Stimulated activated naive CD8-positive, alpha-beta T cell treated with anti-CD3 and anti-CD28 coated beads, Interleukin-15, Interleukin-2, amounts not matched to agents 100 ng/mL and 50 ng/mL, for 24 hours (primary cell): ENCODE measurements around the gene PLBD2.
A peak's percentile ranks its signal among the peaks of the same experiment; 100 is the strongest.

Experiments used
- H3K27ac Mint-ChIP-seq: one replicate; pipeline ENCODE4 v1.8.0; 2021; ENCODE audit warnings: mild to moderate bottlenecking, mixed read lengths
- H3K27me3 Mint-ChIP-seq: one replicate; pipeline ENCODE4 v1.8.0; 2021; ENCODE audit warnings: mixed read lengths
- H3K36me3 Mint-ChIP-seq: one replicate; pipeline ENCODE4 v1.8.0; 2021; ENCODE audit warnings: low read depth, mixed read lengths
- H3K4me1 Mint-ChIP-seq: one replicate; pipeline ENCODE4 v1.8.0; 2021; ENCODE audit warnings: low read depth, mixed read lengths
- H3K4me3 Mint-ChIP-seq: one replicate; pipeline ENCODE4 v1.8.0; 2021; ENCODE audit warnings: mild to moderate bottlenecking, mixed read lengths
- H3K9me3 Mint-ChIP-seq: one replicate; pipeline ENCODE4 v1.8.0; 2021; ENCODE audit warnings: mixed read lengths

Gene PLBD2

GRCh38 chr12:113329791-113330417, 28.5 kb upstream of the PLBD2 start:
- Mint-ChIP-seq H3K4me3 (no peak overlapping the region), H3K27ac (peak overlapping the region; percentile 18), H3K9me3 (no peaks in the 10 kb centered on the region)

GRCh38 chr12:113330505-113330904, 27.9 kb upstream of the PLBD2 start:
- no peaks in the 10 kb centered on the region for H3K9me3 Mint-ChIP-seq
- peaks cover 28% of the 10 kb centered on the region for H3K36me3 Mint-ChIP-seq
- H3K27ac Mint-ChIP-seq, result peak overlapping the region; percentile 71
- H3K4me3 Mint-ChIP-seq, result no peak overlapping the region
- no peaks in the 10 kb centered on the region for H3K27me3 Mint-ChIP-seq
- H3K4me1 Mint-ChIP-seq, result peaks cover 32% of the 10 kb centered on the region

More at GRCh38 chr12:113329791-113330417, 28.5 kb upstream of the PLBD2 start:
- peaks cover 34% of the 10 kb centered on the region for H3K4me1 Mint-ChIP-seq
- peaks cover 31% of the 10 kb centered on the region for H3K36me3 Mint-ChIP-seq
- H3K27me3 Mint-ChIP-seq, result no peaks in the 10 kb centered on the region

GRCh38 chr12:113332688-113333417, 25.5 kb upstream of the PLBD2 start:
- no peaks in the 10 kb centered on the region for H3K27me3 Mint-ChIP-seq
- H3K27ac Mint-ChIP-seq, result no peak overlapping the region
- peaks cover 28% of the 10 kb centered on the region for H3K36me3 Mint-ChIP-seq
- peak overlapping the region; percentile 98 for H3K4me3 Mint-ChIP-seq
- no peaks in the 10 kb centered on the region for H3K9me3 Mint-ChIP-seq
- peaks cover 27% of the 10 kb centered on the region for H3K4me1 Mint-ChIP-seq

- Mint-ChIP-seq H3K4me1 (peaks cover 25% of the 10 kb centered on the region), H3K9me3 (no peaks in the 10 kb centered on the region), H3K4me3 (peak overlapping the region; percentile 98), H3K36me3 (peaks cover 24% of the 10 kb centered on the region), H3K27ac (no peak overlapping the region), H3K27me3 (no peaks in the 10 kb centered on the region)
Measured at GRCh38 chr12:113333418-113333750, 25.0 kb upstream of the PLBD2 start.

- H3K9me3 Mint-ChIP-seq, result no peaks in the 10 kb centered on the region
- peaks cover 21% of the 10 kb centered on the region for H3K36me3 Mint-ChIP-seq
- peak overlapping the region; percentile 98 for H3K4me3 Mint-ChIP-seq
- no peaks in the 10 kb centered on the region for H3K27me3 Mint-ChIP-seq
- H3K4me1 Mint-ChIP-seq, result peaks cover 23% of the 10 kb centered on the region
- H3K27ac Mint-ChIP-seq, result peak overlapping the region; percentile 88
Measured at GRCh38 chr12:113333877-113334785, 24.3 kb upstream of the PLBD2 start.

GRCh38 chr12:113334786-113335539, 23.4 kb upstream of the PLBD2 start, which contains the start of gene SLC8B1:
Gene SLC8B1, minus strand, starts transcription at chr12:113335109. Its CDS starts 2,231 bp downstream, at chr12:113332878.
- Mint-ChIP-seq H3K9me3 (no peaks in the 10 kb centered on the region), H3K27ac (peak within 1 kb of the TSS; percentile 88), H3K4me3 (peak within 1 kb of the TSS; percentile 98), H3K4me1 (peaks cover 23% of the 10 kb centered on the region), H3K27me3 (no peaks in the 10 kb centered on the region), H3K36me3 (peaks cover 21% of the 10 kb centered on the region)

GRCh38 chr12:113339540-113339939, 18.8 kb upstream of the PLBD2 start:
- Mint-ChIP-seq H3K36me3 (no peaks in the 10 kb centered on the region), H3K27ac (no peak overlapping the region), H3K9me3 (no peaks in the 10 kb centered on the region), H3K4me3 (no peak overlapping the region), H3K4me1 (peaks cover 1% of the 10 kb centered on the region), H3K27me3 (no peaks in the 10 kb centered on the region)

- H3K27ac Mint-ChIP-seq, result no peak overlapping the region
- no peak overlapping the region for H3K4me3 Mint-ChIP-seq
- no peaks in the 10 kb centered on the region for H3K27me3 Mint-ChIP-seq
- no peaks in the 10 kb centered on the region for H3K36me3 Mint-ChIP-seq
- H3K9me3 Mint-ChIP-seq, result no peaks in the 10 kb centered on the region
- H3K4me1 Mint-ChIP-seq, result no peaks in the 10 kb centered on the region
Measured at GRCh38 chr12:113340061-113340460, 18.3 kb upstream of the PLBD2 start.

GRCh38 chr12:113341535-113341934, 16.9 kb upstream of the PLBD2 start:
- Mint-ChIP-seq H3K36me3 (no peaks in the 10 kb centered on the region), H3K27me3 (no peaks in the 10 kb centered on the region), H3K4me1 (no peaks in the 10 kb centered on the region), H3K4me3 (no peak overlapping the region), H3K27ac (no peak overlapping the region), H3K9me3 (no peaks in the 10 kb centered on the region)

GRCh38 chr12:113345318-113345717, 13.1 kb upstream of the PLBD2 start:
- Mint-ChIP-seq H3K27ac (no peak overlapping the region), H3K27me3 (peaks cover 8% of the 10 kb centered on the region), H3K36me3 (no peaks in the 10 kb centered on the region), H3K4me3 (no peak overlapping the region), H3K4me1 (no peaks in the 10 kb centered on the region), H3K9me3 (no peaks in the 10 kb centered on the region)

GRCh38 chr12:113346353-113346752, 12.0 kb upstream of the PLBD2 start:
- no peaks in the 10 kb centered on the region for H3K9me3 Mint-ChIP-seq
- no peak overlapping the region for H3K4me3 Mint-ChIP-seq
- peaks cover 8% of the 10 kb centered on the region for H3K27me3 Mint-ChIP-seq
- no peak overlapping the region for H3K27ac Mint-ChIP-seq
- H3K4me1 Mint-ChIP-seq, result no peaks in the 10 kb centered on the region
- H3K36me3 Mint-ChIP-seq, result no peaks in the 10 kb centered on the region

- no peak overlapping the region for H3K27ac Mint-ChIP-seq
- H3K4me1 Mint-ChIP-seq, result no peaks in the 10 kb centered on the region
- peaks cover 8% of the 10 kb centered on the region for H3K27me3 Mint-ChIP-seq
- H3K36me3 Mint-ChIP-seq, result no peaks in the 10 kb centered on the region
- no peak overlapping the region for H3K4me3 Mint-ChIP-seq
- H3K9me3 Mint-ChIP-seq, result no peaks in the 10 kb centered on the region
Measured at GRCh38 chr12:113347107-113347506, 11.3 kb upstream of the PLBD2 start.

GRCh38 chr12:113347892-113348291, 10.5 kb upstream of the PLBD2 start:
- no peak overlapping the region for H3K4me3 Mint-ChIP-seq
- no peaks in the 10 kb centered on the region for H3K36me3 Mint-ChIP-seq
- H3K9me3 Mint-ChIP-seq, result no peaks in the 10 kb centered on the region
- H3K4me1 Mint-ChIP-seq, result no peaks in the 10 kb centered on the region
- H3K27ac Mint-ChIP-seq, result no peak overlapping the region
- peaks cover 14% of the 10 kb centered on the region for H3K27me3 Mint-ChIP-seq

GRCh38 chr12:113348849-113349536, 9.4 kb upstream of the PLBD2 start:
- no peaks in the 10 kb centered on the region for H3K36me3 Mint-ChIP-seq
- H3K27ac Mint-ChIP-seq, result no peak overlapping the region
- H3K4me1 Mint-ChIP-seq, result no peaks in the 10 kb centered on the region
- H3K9me3 Mint-ChIP-seq, result no peaks in the 10 kb centered on the region
- H3K4me3 Mint-ChIP-seq, result no peak overlapping the region
- H3K27me3 Mint-ChIP-seq, result peaks cover 16% of the 10 kb centered on the region
